HepG2 (cell line): Measurements from ENCODE around the gene M1AP. TPM values are rescaled to one million over a fixed set of nuclear protein-coding genes. Genes with fewer than 3 reads are reported as not detected.

Experiments used
- CCAR2 ChIP-seq: fragments of 200-400 bp; formaldehyde crosslinking; optimal IDR thresholded peaks from 2 replicates; pipeline ENCODE3; 2018; ENCODE audit warnings: low read depth, mild to moderate bottlenecking, low read length, moderate library complexity
- FOXA1 ChIP-seq, 2 experiments: fragments of 450-650 bp in 1 of 2; sonication (generic) in 1 of 2; formaldehyde crosslinking in 1 of 2; IDR thresholded peaks; 2 replicates each; pipeline versions ENCODE4 v1.4.0 to v1.6.1; 2016 to 2020; ENCODE audit warnings: missing genetic modification reagents in 1 of 2
- FOXM1 ChIP-seq: sonication (generic); formaldehyde crosslinking; IDR thresholded peaks from 2 replicates; pipeline ENCODE4 v1.5.0; 2020; ENCODE audit warnings: missing genetic modification reagents
- HCFC1 ChIP-seq: fragments of 150-350 bp; IDR thresholded peaks from 2 replicates; pipeline ENCODE4 v1.6.1; 2014; ENCODE audit warnings: low read depth, low read length
- HNRNPUL1 ChIP-seq: fragments of 200-400 bp; formaldehyde crosslinking; IDR thresholded peaks from 2 replicates; pipeline ENCODE4 v1.6.1; 2017; ENCODE audit warnings: low read depth, mild to moderate bottlenecking, low read length, moderate library complexity
- HOXA3 ChIP-seq: sonication (generic); formaldehyde crosslinking; IDR thresholded peaks from 2 replicates; pipeline ENCODE4 v1.5.0; 2020; ENCODE audit warnings: missing genetic modification reagents
- KAT7 ChIP-seq: IDR thresholded peaks from 2 replicates; pipeline ENCODE4 v1.6.1; 2018; ENCODE audit warnings: borderline replicate concordance, missing compliant biosample characterization
- KDM1A ChIP-seq: IDR thresholded peaks from 2 replicates; pipeline ENCODE4 v1.6.1; 2016; ENCODE audit warnings: missing compliant biosample characterization
- KMT2A ChIP-seq: sonication (generic); formaldehyde crosslinking; IDR thresholded peaks from 2 replicates; pipeline ENCODE4 v1.4.0; 2020; ENCODE audit warnings: missing genetic modification reagents
- NFYB ChIP-seq: sonication (generic); formaldehyde crosslinking; IDR thresholded peaks from 2 replicates; pipeline ENCODE4 v1.4.0; 2020; ENCODE audit warnings: missing genetic modification reagents
- NFYC ChIP-seq: IDR thresholded peaks from 2 replicates; pipeline ENCODE4 v1.6.1; 2016; ENCODE audit warnings: missing genetic modification reagents, missing compliant biosample characterization
- PHF5A ChIP-seq: IDR thresholded peaks from one replicate; pipeline ENCODE4 v1.6.1; 2018; ENCODE audit warnings: low read depth, missing genetic modification reagents; ENCODE audit not compliant: unreplicated experiment
- RBFOX2 ChIP-seq: fragments of 200-400 bp; formaldehyde crosslinking; IDR thresholded peaks from 2 replicates; pipeline ENCODE4 v1.6.1; 2017; ENCODE audit warnings: low read depth, mild to moderate bottlenecking, low read length
- SRSF9 ChIP-seq: fragments of 200-400 bp; formaldehyde crosslinking; IDR thresholded peaks from 2 replicates; pipeline ENCODE4 v1.6.1; 2018; ENCODE audit warnings: borderline replicate concordance, mild to moderate bottlenecking, low read depth, low read length; ENCODE audit not compliant: insufficient read depth, poor library complexity, severe bottlenecking
- U2AF2 ChIP-seq: fragments of 200-400 bp; formaldehyde crosslinking; IDR thresholded peaks from 2 replicates; pipeline ENCODE4 v1.6.1; 2017; ENCODE audit warnings: low read depth, mild to moderate bottlenecking, low read length
- YY1 ChIP-seq: IDR thresholded peaks from 2 replicates; pipeline ENCODE4 v1.6.1; 2011; ENCODE audit warnings: low read length, low read depth, moderate library complexity, mild to moderate bottlenecking; ENCODE audit not compliant: insufficient read depth, insufficient replicate concordance
- ZHX2 ChIP-seq, 2 experiments: sonication (generic) in 1 of 2; formaldehyde crosslinking in 1 of 2; IDR thresholded peaks; 2 replicates each; pipeline versions ENCODE4 v1.6.1 to v1.9.0; 2014 to 2022; ENCODE audit warnings: antibody characterized with exemption in 1 of 2, borderline replicate concordance in 1 of 2, inconsistent platforms in 1 of 2, low read depth in 1 of 2, missing genetic modification reagents in 1 of 2
- ZKSCAN8 ChIP-seq: IDR thresholded peaks from 2 replicates; pipeline ENCODE4 v1.6.1; 2016; ENCODE audit warnings: borderline replicate concordance, missing genetic modification reagents, missing compliant biosample characterization
- ZNF24 ChIP-seq: fragments of 450-650 bp; IDR thresholded peaks from 2 replicates; pipeline ENCODE4 v1.6.1; 2017; ENCODE audit warnings: antibody characterized with exemption, mild to moderate bottlenecking
- ZNF251 ChIP-seq: sonication (generic); formaldehyde crosslinking; IDR thresholded peaks from 2 replicates; pipeline ENCODE4 v1.9.0; 2021; ENCODE audit warnings: mild to moderate bottlenecking, missing genetic modification reagents
- ZNF337 ChIP-seq: sonication (generic); formaldehyde crosslinking; IDR thresholded peaks from 2 replicates; pipeline ENCODE4 v1.5.1; 2020; ENCODE audit warnings: missing genetic modification reagents, low read depth, mild to moderate bottlenecking, borderline replicate concordance
- ZNF598 ChIP-seq: sonication (generic); formaldehyde crosslinking; IDR thresholded peaks from 2 replicates; pipeline ENCODE4 v1.5.1; 2020; ENCODE audit warnings: mild to moderate bottlenecking, missing genetic modification reagents, borderline replicate concordance
- ZSCAN25 ChIP-seq: sonication (generic); formaldehyde crosslinking; IDR thresholded peaks from 2 replicates; pipeline ENCODE4 v1.8.0; 2022; ENCODE audit warnings: mild to moderate bottlenecking, missing genetic modification reagents
- polyA plus RNA-seq, 8 experiments: library from polyadenylated mRNA; depleted of rRNA in 3 of 8; stranded (reverse) in 7 of 8; unstranded in 1 of 8; fragments of >200 nt; fragmentation: Illumina TruSeq in 4 of 8; extraction: Trizol in 4 of 8; gene quantifications; 2 replicates each; pipeline versions ENCODE4 v1.2.1 to v1.2.3, GENCODE V29; 2011 to 2016; ENCODE audit warnings: low read depth in 4 of 8, missing spikeins in 1 of 8, mixed read lengths in 1 of 8; ENCODE audit not compliant: insufficient read depth in 1 of 8
- total RNA-seq, 5 experiments: library from RNA; depleted of rRNA; stranded (reverse); fragments of >200 nt; fragmentation: Illumina TruSeq; extraction: Trizol; gene quantifications; 2 replicates each; pipeline ENCODE4 v1.2.3, GENCODE V29; 2016; ENCODE audit warnings: low read depth in 1 of 5
- TF ChIP-seq, protein P1 (sequence below): sonication (generic); formaldehyde crosslinking; IDR thresholded peaks from 2 replicates; pipeline ENCODE4 v1.9.0; 2021; ENCODE audit warnings: missing genetic modification reagents, mild to moderate bottlenecking, borderline replicate concordance

Gene M1AP
- total and polyA plus RNA-seq, 2 of the 13 experiments (the other 11 are each of a cell fraction or from before 2014, with no cell fraction given): not detected

- TF ChIP-seq RBFOX2 (peak; percentile 59), NFYC (CRISPR knock-in tag) (peak; percentile 52; the same call in 1 of the 2 replicates), SRSF9 (no peak), HOXA3 (no peak; the same call in 1 of the 2 replicates), HNRNPUL1 (no peak), ZSCAN25 (CRISPR knock-in tag) (no peak), ZNF598 (CRISPR knock-in tag) (no peak), ZKSCAN8 (no peak), YY1 (no peak), NFYB (CRISPR knock-in tag) (peak; percentile 47), ZNF24 (no peak), U2AF2 (no peak), KMT2A (CRISPR knock-in tag) (no peak), FOXM1 (CRISPR knock-in tag) (no peak), HCFC1 (no peak), ZNF337 (no peak), FOXA1 (IDR thresholded peaks at IDR 0.05) (no peak), FOXA1 (CRISPR knock-in tag; IDR thresholded peaks at IDR 0.05) (no peak), KDM1A (CRISPR knock-in tag) (no peak), ZNF251 (CRISPR knock-in tag) (no peak), CCAR2 (no peak), ZHX2 (IDR thresholded peaks at IDR 0.05; ENCODE audit: low read depth) (0 out of 2 replicates have a peak, but pooled peaks have one; percentile 1), ZHX2 (CRISPR knock-in tag; IDR thresholded peaks at IDR 0.05; ENCODE audit: borderline replicate concordance) (no peak), PHF5A (CRISPR knock-in tag) (no peak), KAT7 (CRISPR knock-in tag) (no peak)
- TF ChIP-seq, protein P1, sequence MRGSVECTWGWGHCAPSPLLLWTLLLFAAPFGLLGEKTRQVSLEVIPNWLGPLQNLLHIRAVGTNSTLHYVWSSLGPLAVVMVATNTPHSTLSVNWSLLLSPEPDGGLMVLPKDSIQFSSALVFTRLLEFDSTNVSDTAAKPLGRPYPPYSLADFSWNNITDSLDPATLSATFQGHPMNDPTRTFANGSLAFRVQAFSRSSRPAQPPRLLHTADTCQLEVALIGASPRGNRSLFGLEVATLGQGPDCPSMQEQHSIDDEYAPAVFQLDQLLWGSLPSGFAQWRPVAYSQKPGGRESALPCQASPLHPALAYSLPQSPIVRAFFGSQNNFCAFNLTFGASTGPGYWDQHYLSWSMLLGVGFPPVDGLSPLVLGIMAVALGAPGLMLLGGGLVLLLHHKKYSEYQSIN (CRISPR knock-in tag): no peak
Measured at GRCh38 chr2:74515981-74516633, 132.0 kb downstream of the M1AP start (continued).
